ENCODE measurements around the gene FAM53A. TPM values are rescaled to one million over a fixed set of nuclear protein-coding genes. Genes with fewer than 3 reads are reported as not detected.

Gene FAM53A
- polyA plus RNA-seq, 6 donors from 2014 or later = 1.5 to 2.9 (median 2.4) TPM

DNA sequence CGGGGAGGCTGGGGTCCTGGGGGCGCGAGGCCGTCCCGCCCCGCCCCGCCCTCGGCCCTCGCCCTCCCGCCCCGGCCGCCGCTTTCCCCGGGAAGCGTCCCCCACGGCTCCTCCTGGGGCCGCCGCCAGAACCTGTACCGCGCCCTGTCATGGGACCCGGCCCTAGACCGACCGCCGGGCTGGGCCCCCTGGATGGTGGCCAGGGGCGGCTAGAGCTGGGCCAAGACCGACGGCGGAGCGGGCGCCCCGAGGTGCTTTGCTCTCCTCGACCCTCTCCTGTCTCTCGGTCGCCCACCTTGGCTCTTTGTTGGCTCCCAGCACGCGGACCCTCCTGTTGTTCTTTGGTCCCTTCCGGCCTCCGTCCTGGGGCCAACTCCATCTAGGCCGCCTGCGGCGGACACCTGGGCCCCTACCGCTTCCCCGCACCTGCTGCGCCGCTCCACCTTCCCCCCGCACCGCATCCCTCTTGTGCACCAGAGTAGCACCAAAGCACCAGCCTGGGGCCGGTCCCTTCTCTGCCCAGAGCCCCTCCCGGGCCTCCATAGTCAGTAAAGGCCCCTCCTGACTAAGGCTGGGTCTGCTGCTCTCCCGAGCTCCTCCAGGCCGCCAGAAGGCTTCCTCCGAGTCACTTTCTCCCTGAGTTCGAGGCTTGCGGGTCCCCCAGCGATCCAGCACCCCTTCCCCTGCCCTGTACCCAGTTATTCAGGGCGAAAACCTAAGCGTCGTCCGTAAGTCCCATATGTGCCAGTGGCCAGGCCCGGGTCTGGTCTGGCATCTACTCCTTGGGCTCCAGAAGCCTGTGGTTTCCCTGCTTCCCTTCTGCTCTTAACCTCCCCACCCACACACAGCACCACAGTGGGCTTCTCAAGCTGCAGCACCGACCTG lies 37.8 kb upstream of the FAM53A start:
- Mint-ChIP-seq H3K4me1 (peaks cover 37 to 61% (median 48%) of the 10 kb centered on the region in 3 donors), H3K27ac (peak overlapping the region; percentile 99 to 100 (median 100)), H3K36me3 (no peaks in the 10 kb centered on the region), H3K4me3 (peak overlapping the region; percentile 82 to 95 (median 89)), H3K9me3 (no peaks in the 10 kb centered on the region), H3K27me3 (no peaks in the 10 kb centered on the region)
- no peak for DNase-seq
- no peak for ATAC-seq (ENCODE audit: low read depth in 2 of 2)

DNA sequence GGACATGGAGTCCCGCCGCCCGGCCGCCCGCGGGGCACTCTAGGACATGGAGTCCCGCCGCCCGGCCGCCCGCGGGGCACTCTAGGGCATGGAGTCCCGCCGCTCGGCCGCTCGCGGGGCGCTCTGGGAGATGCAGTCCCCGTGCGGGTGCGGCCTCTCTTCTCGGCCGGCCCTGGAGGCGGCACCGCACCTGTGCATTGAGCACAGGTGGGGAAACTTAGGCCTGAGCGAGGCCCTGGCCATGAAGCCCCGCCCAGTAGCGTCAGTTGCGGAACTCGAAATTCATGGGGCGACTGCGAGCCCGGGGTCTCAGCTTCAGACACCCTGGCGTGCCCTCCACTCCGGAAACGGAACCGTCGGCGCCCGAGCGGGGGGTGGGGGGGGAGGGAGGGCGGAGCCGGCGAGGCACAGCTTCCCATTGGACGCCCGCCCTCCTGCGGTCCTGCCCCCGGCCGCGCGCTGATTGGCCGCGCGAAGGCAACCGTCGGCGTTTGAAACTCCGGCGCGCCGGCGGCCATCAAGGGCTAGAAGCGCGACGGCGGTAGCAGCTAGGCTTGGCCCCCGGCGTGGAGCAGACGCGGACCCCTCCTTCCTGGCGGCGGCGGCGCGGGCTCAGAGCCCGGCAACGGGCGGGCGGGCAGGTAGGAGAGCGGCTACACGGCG lies 37.0 kb upstream of the FAM53A start, which contains the start of the genes TACC3 and TMEM129:
Gene TACC3 (plus strand): TSS at position 519 of the 663 bp plus-strand sequence. CDS start 1,901 bp downstream, outside the sequence.
Gene TMEM129 (minus strand): TSS at position 321 of the 663 bp plus-strand sequence. CDS start 486 bp downstream, outside the sequence.
- H3K4me3 Mint-ChIP-seq = peak within 1 kb of the TSS; percentile 82 to 95 (median 90)
- H3K27me3 Mint-ChIP-seq = no peaks in the 10 kb centered on the region
- H3K27ac Mint-ChIP-seq = peak within 1 kb of the TSS; percentile 99 to 100 (median 100)
- H3K9me3 Mint-ChIP-seq = no peaks in the 10 kb centered on the region
- DNase-seq (peak; percentile 95), ATAC-seq (ENCODE audit: low read depth in 2 of 2) (peak; percentile 69 to 79)
- peaks cover 34 to 60% (median 41%) of the 10 kb centered on the region in 3 donors for H3K4me1 Mint-ChIP-seq
- no peaks in the 10 kb centered on the region for H3K36me3 Mint-ChIP-seq

DNA sequence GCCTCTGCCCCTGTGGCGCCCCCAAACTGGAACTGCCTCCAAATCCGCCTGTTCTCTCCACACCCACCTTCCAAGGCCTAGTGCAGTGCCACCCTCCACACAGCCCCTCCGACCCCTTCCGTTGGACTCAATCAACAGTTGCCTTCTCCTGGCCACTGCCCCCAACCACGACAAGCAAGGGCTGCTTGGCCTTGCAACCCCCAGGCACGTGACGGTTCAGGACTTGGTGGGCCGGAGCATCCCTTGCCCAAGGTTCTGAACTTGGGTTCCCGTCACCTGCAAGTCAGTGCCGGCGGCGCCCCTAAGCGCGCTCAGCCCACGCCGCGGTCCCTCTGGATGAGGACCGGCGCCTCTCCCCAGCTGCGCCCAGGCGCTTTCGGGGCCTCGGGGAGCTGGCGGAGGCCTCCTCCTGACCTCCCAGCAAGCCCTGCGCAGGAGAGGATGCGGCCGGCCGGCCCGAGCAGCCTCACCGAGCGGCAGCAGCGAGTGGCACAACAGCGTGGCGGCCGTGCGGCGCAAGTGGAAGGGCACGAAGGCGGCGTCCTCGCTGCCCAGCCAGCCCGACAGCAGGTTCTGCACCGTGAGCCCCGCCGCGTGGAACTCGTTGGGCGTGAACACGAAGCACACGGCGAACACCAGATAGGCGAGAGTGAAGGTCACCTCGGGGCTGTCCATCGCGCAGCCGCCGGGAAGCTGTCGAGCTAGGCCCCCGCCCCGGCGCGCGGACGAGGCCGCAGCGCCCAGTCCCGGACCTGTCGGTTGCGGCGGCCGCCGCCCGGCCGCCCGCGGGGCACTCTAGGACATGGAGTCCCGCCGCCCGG lies 36.3 kb upstream of the FAM53A start:
- ATAC-seq (ENCODE audit: low read depth in 2 of 2) (no peak), DNase-seq (peak; percentile 27)
- H3K36me3 Mint-ChIP-seq = no peaks in the 10 kb centered on the region
- no peaks in the 10 kb centered on the region for H3K27me3 Mint-ChIP-seq
- H3K27ac Mint-ChIP-seq = peak overlapping the region; percentile 30 to 100 (median 80)
- H3K4me3 Mint-ChIP-seq = peak overlapping the region; percentile 73 to 94 (median 84)
- H3K9me3 Mint-ChIP-seq = no peaks in the 10 kb centered on the region
- H3K4me1 Mint-ChIP-seq = peaks cover 38 to 65% (median 48%) of the 10 kb centered on the region in 3 donors

DNA sequence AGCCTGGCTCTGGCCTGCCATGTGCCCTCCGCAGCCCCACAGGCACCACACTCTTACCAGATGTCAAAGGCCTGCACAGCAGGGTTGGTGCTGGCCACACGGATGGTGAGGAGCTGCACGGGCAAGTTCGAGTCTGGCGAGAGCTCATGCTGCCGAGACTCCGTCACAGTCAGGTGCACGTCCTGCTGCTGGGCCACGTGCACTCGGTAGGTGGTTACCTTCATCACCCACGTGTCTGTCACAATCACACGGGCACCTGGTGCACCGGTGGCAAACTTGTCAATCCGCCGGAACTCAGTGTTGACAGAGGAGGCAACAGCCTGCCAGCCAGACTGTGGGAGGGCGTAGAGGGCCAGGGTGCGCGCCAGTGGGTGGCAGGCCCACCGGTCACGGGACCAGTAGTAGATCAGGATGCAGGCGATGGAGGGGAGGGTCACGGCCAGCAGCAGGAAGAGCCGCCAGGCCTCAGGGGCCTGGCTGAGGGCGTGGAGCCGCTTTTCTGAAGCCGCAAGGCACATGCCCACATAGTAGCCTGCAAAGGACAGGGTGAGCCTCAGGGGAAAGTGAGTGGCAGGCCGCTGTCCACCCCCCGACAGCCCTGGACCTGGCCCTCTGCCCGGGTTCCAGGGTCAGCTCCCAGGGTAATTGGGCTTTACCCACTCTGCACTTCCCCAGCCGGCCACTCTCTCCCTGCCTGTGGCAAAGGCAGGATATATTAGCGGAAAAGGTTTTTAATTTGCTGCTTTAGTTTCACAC lies 34.2 kb upstream of the FAM53A start:
- Mint-ChIP-seq H3K9me3 (no peaks in the 10 kb centered on the region), H3K36me3 (no peaks in the 10 kb centered on the region), H3K4me3 (peak overlapping the region in 7 of 8 donors; percentile 32 to 89 (median 81)), H3K27ac (peak overlapping the region in 4 of 6 donors; percentile 51 to 100 (median 72)), H3K4me1 (peaks cover 44 to 66% (median 56%) of the 10 kb centered on the region in 3 donors), H3K27me3 (no peaks in the 10 kb centered on the region)
- no peak for ATAC-seq (ENCODE audit: low read depth in 2 of 2)
- DNase-seq = no peak

DNA sequence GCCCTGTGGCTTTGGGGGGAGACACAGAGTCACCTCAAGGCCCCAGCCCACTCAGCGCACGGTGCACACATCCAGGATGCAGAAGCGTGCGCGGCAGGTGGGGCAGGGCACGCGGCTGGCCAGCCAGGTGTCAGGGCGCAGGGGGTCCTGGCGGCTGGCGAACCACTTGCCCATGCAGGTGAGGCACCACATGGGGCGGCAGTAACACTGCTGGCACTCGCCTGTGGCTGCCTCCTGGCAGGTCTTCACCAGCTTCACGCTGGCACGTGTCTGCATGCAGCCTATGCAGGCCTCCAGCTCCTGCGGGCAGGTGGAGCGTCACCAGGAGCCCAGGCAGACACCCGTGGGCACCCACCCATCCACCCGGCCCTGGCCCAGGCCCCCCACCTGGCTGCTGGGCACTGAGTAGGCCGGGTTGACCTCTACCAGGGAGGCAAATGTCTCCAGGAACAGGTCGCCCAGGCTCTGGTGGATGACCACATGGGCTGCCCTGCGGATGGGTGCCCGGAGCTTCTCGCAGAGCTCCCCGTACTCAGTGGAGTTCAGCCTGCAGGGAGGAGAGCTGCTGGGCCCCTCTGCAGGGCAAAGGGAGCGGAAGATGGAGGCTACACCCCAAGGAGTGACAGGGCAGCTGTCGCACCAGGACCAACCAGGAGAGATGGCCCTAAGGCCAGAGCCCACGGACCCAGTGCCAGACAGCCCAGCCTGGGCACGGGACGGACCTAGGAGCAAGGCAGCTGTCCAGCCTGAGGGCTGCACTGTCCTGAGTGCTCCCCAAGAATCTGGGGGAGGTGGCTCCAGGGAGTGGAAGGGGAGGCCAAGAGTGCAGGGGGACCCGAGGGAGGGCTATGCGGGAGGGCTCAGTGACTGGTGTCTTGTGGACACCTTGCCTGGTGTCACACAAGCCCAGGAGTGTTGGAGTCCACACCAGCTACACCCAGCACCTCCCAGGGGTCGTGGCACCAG lies 33.3 kb upstream of the FAM53A start:
- no peaks in the 10 kb centered on the region for H3K27me3 Mint-ChIP-seq
- no peak for DNase-seq
- H3K27ac Mint-ChIP-seq = peak overlapping the region in 1 of 6 donors; percentile 100
- ATAC-seq (ENCODE audit: low read depth in 2 of 2) = no peak
- H3K36me3 Mint-ChIP-seq = no peaks in the 10 kb centered on the region
- H3K9me3 Mint-ChIP-seq = no peaks in the 10 kb centered on the region
- peak overlapping the region in 1 of 8 donors; percentile 15 for H3K4me3 Mint-ChIP-seq
- peaks cover 35 to 61% (median 48%) of the 10 kb centered on the region in 3 donors for H3K4me1 Mint-ChIP-seq

DNA sequence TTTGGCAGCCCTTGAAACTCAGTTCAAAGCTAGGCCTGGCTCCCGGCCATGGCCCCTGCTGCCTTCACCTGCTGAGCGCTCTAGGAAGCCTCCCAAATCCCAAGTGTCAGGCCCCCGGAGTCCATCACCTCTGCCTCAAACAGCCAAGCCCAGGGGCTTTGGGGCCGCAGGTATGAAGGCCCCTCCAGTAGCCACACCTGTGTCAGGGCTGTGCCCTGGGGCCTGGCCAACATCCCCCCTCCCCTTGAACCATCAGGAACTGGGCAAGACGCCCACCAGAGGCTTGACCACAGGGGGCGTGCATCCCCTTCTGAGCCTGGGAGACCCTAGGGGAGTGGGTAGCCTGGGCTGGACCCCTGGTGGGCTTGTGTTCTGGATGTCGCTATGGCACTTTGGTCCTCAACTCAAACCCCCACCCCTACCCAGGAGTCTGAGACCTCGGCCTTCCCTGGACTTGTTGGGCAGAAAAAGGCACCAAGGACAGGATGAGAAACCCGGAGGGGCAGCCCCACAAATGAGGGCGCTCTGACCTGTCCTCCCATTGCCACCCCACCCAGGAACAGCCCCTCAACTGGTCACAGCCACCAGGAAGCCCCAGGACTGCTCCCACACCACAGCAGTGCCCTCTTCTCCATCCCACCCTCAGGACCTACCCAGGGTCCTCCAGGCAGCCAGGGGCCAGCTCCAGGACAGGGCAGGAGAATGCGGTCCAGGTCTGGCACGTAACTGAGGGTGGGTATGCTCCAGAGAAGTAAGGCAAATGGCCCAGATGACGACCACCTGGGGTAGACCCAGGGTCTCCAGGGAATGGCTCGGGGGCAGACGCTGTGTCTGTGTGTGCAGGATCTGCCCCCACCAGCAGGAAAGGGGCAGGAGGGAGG lies 32.2 kb upstream of the FAM53A start:
- no peaks in the 10 kb centered on the region for H3K27me3 Mint-ChIP-seq
- DNase-seq (no peak), ATAC-seq (ENCODE audit: low read depth in 2 of 2) (no peak)
- no peaks in the 10 kb centered on the region for H3K9me3 Mint-ChIP-seq
- H3K4me3 Mint-ChIP-seq = peak overlapping the region in 7 of 8 donors; percentile 20 to 99 (median 89)
- no peaks in the 10 kb centered on the region for H3K36me3 Mint-ChIP-seq
- H3K27ac Mint-ChIP-seq = peak overlapping the region in 5 of 6 donors; percentile 49 to 99 (median 98)
- peaks cover 30 to 57% (median 44%) of the 10 kb centered on the region in 3 donors for H3K4me1 Mint-ChIP-seq

DNA sequence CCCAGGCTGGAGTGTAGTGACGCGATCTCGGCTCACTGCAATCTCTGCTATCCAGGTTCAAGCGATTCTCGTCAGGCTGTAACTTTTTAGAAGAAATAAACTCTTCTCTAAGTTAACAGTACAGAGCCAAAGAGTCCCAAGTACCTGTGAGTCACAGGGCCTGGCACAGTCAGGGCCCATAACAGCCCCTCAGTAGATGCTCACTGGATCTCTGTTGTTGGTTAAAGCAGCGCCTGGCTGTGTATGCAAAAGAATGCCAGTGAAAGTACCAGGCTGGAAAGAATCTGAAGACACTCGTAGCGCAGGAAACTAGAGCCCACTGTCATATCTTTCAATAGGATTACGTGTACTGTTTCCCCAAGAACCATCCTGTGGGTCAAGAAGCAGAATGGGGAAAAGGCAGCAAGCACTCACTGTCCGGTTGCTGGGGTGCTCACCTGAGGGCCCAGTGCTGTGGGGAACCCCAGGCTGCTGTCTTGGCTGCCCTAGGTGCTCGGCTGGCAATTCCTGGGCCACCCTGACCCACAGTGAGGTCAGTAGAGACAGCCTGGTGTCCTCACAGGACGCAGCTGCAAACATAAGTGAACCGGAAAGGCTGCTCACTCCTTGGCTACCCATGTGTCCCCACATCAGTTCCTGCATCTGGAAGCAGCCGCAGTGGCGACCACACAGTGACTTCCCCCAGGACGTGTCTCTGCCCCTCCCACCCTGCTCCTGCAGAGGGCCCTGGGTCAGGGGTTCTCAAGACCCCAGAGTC lies 31.1 kb upstream of the FAM53A start:
- Mint-ChIP-seq H3K4me1 (peaks cover 36 to 66% (median 49%) of the 10 kb centered on the region in 3 donors), H3K27me3 (no peaks in the 10 kb centered on the region), H3K9me3 (no peaks in the 10 kb centered on the region), H3K36me3 (peaks cover 0 to under 1% of the 10 kb centered on the region in 2 donors), H3K4me3 (peak overlapping the region; percentile 66 to 99 (median 94)), H3K27ac (peak overlapping the region; percentile 92 to 99 (median 97))
- ATAC-seq (ENCODE audit: low read depth in 2 of 2) (peak; percentile 16 to 33), DNase-seq (peak; percentile 64)

DNA sequence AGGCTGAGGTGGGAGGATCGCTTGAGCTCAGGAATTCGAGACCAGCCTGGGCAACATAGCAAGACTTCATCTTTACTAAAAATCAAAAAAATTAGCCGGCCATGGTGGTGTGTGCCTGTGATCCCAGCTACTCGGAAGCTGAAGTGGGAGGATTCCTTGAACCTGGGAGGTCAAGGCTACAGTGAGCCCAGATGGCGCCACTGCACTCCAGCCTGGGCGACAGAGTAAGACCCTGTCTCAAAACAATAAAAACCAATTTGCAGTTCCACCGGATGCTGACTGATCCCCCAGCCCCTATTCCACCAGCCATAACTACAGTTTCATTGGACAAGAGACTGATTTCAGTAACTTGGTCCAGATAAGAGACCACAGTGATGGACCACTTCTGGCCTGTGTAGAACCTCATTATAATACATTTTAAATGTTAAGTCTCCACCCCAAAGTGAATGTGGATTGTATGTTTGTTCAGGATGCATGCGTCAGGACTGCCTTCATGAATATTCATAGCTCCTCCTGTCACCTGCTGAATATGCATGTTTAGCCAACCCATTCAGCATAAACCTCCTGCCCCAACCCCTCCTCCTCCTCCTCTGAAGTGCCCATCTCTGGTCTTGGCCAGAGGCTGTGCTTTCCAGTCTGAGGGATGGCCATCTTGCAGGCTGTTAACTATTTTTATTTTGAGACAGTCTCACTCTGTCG lies 30.3 kb upstream of the FAM53A start:
- peak overlapping the region; percentile 92 to 99 (median 98) for H3K27ac Mint-ChIP-seq
- no peak for DNase-seq
- H3K27me3 Mint-ChIP-seq = no peaks in the 10 kb centered on the region
- H3K36me3 Mint-ChIP-seq = peaks cover 0 to 5% of the 10 kb centered on the region in 2 donors
- H3K9me3 Mint-ChIP-seq = no peaks in the 10 kb centered on the region
- no peak for ATAC-seq (ENCODE audit: low read depth in 2 of 2)
- H3K4me1 Mint-ChIP-seq = peaks cover 34 to 65% (median 49%) of the 10 kb centered on the region in 3 donors
- peak overlapping the region; percentile 66 to 99 (median 96) for H3K4me3 Mint-ChIP-seq

DNA sequence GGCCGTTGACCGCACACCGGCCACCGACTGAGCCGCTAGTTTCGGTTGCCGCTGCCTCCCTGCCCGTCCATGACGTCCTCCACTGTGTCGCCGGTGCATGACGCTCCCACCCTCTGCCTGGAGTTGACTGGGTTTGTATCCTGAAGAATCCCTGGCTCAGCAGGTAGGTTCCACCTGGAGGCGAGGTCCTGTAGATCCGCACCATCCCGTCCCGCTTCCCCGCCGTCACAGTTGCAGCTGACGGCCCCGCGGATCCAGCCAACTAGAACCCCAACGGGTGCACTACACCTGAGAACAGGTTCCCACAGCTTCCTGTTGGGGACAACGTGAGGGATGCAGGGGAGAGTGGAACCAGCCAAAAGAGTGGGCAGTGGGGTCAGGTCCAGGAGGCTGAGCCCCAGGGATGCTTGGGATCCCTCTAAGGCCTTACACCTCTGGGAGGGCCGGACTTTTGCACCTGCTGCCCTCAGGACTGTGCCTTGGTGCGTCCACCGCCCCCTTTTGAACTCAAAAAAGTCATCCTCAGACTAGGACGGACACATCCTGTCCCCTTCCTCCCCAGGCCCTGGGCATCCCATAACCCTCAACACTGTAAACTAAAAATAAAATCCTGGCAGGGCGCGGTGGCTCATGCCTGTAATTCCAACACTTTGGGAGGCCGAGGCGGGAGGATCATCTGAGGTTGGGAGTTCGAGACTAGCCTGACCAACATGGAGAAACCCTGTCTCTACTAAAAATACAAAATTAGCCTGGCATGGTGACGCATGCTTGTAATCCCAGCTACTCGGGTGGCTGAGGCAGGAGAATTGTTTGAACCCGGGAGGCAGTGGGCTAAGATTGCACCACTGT lies 29.1 kb upstream of the FAM53A start:
- DNase-seq (no peak), ATAC-seq (ENCODE audit: low read depth in 2 of 2) (no peak)
- Mint-ChIP-seq H3K36me3 (peaks cover 0 to 5% of the 10 kb centered on the region in 2 donors), H3K27ac (peak overlapping the region; percentile 95 to 99 (median 98)), H3K9me3 (no peaks in the 10 kb centered on the region), H3K27me3 (no peaks in the 10 kb centered on the region), H3K4me3 (peak overlapping the region; percentile 89 to 99 (median 96)), H3K4me1 (peaks cover 36 to 65% (median 50%) of the 10 kb centered on the region in 3 donors)

Measured in naive B cell (primary cell).